Common myeloid progenitor, CD34-positive (primary cell): ENCODE data around the gene SLC50A1.
"Not testable (repeated sequence)": the region's sequence is repeated elsewhere in the genome, so short reads cannot be mapped to it uniquely, and the experiment has no call there.

Experiments
- CTCF ChIA-PET: fragments of 350-600 bp; sonication (Branson Sonifier 250); formaldehyde crosslinking; loops from one replicate; lab custom pipeline; 2021; ENCODE audit warnings: antibody characterized with exemption; lab: Charles Lee
- POLR2A ChIA-PET: fragments of 350-600 bp; sonication (Branson Sonifier 250); formaldehyde crosslinking; loops from one replicate; lab custom pipeline; 2021; ENCODE audit warnings: antibody characterized with exemption; lab: Charles Lee
- DNase-seq, 3 donors: peaks; one replicate each; pipeline versions ENCODE4 v3.0.0 to v3.0.0-alpha.2; 2013
- H3K27ac ChIP-seq, 2 experiments: 1 replicate in 1 of 2; 2 replicates in 1 of 2; pipeline ENCODE4 v1.7.0; 2013; ENCODE audit warnings: inconsistent platforms in 2 of 2, low read length in 2 of 2, mild to moderate bottlenecking in 2 of 2, low read depth in 1 of 2, moderate library complexity in 1 of 2; ENCODE audit not compliant: severe bottlenecking in 2 of 2, insufficient read depth in 1 of 2, poor library complexity in 1 of 2
- H3K27me3 ChIP-seq, 5 experiments: replicated peaks in 2 of 5; 1 replicate in 3 of 5; 2 replicates in 2 of 5; pipeline versions ENCODE4 v1.6.1 to v1.7.0; 2013; ENCODE audit warnings: low read length in 4 of 5, mild to moderate bottlenecking in 2 of 5, moderate library complexity in 2 of 5, inconsistent platforms in 1 of 5; ENCODE audit not compliant: insufficient read depth in 5 of 5, control insufficient read depth in 4 of 5
- H3K36me3 ChIP-seq, 4 experiments: 1 replicate in 2 of 4; 2 replicates in 2 of 4; pipeline versions ENCODE4 v1.6.1 to v1.7.0; 2013; ENCODE audit warnings: low read length in 3 of 4, control low read depth in 1 of 4, mild to moderate bottlenecking in 1 of 4; ENCODE audit not compliant: control insufficient read depth in 4 of 4, insufficient read depth in 4 of 4
- H3K4me1 ChIP-seq, 4 experiments: 1 replicate in 3 of 4; 2 replicates in 1 of 4; pipeline versions ENCODE4 v1.6.1 to v1.7.1; 2013; ENCODE audit warnings: low read length in 3 of 4, mild to moderate bottlenecking in 3 of 4, control low read depth in 1 of 4, inconsistent platforms in 1 of 4, moderate library complexity in 1 of 4; ENCODE audit not compliant: control insufficient read depth in 4 of 4, insufficient read depth in 4 of 4; ENCODE audit errors: control extremely low read depth in 1 of 4
- H3K4me3 ChIP-seq, 7 experiments: 1 replicate in 4 of 7; 2 replicates in 3 of 7; pipeline versions ENCODE4 v1.5.1 to v1.7.0; 2013; ENCODE audit warnings: mild to moderate bottlenecking in 7 of 7, low read length in 6 of 7, moderate library complexity in 6 of 7, inconsistent platforms in 2 of 7, low read depth in 2 of 7, control low read depth in 1 of 7; ENCODE audit not compliant: insufficient read depth in 4 of 7, control insufficient read depth in 1 of 7; ENCODE audit errors: extremely low read depth in 1 of 7
- H3K9me3 ChIP-seq, 5 experiments: 1 replicate in 4 of 5; 2 replicates in 1 of 5; pipeline versions ENCODE4 v1.6.1 to v1.7.1; 2013; ENCODE audit warnings: low read length in 4 of 5, mild to moderate bottlenecking in 2 of 5, inconsistent platforms in 1 of 5, low read depth in 1 of 5, moderate library complexity in 1 of 5; ENCODE audit not compliant: control insufficient read depth in 4 of 5, insufficient read depth in 2 of 5; ENCODE audit errors: control extremely low read depth in 1 of 5
- WGBS: methylation state at CpG from one replicate; pipeline ENCODE4 v1.1.5; 2013; ENCODE audit not compliant: insufficient coverage; 5-methylcytosine and 5-hydroxymethylcytosine counted together

Gene SLC50A1

GRCh38 chr1:155139895-155140629, 4.4 kb downstream of the SLC50A1 start, which contains the start of gene DPM3:
DPM3 (minus strand) TSS chr1:155140531; CDS start chr1:155140240, 291 bp downstream.
- ChIA-PET CTCF (interaction anchor here (1.1 to 1.5 kb wide), 2 partner anchors 28 to 33 kb away, joined by 3 to 6 read pairs; partner anchors contain the start of gene KRTCAP2), POLR2A (interaction anchor here (1.3 kb wide), 1 partner anchor 26 kb away, joined by 3 read pairs; no protein-coding TSS in a partner anchor)
- Histone ChIP-seq H3K27me3 (no peaks in the 10 kb centered on the region), H3K27ac (peak within 1 kb of the TSS; percentile 78 to 91), H3K4me1 (peaks cover 9 to 39% (median 29%) of the 10 kb centered on the region in 4 experiments), H3K4me3 (peak within 1 kb of the TSS; percentile 58 to 96 (median 93)), H3K36me3 (peaks cover 0 to 16% (median 2%) of the 10 kb centered on the region in 4 experiments), H3K9me3 (no peaks in the 10 kb centered on the region)
- DNase-seq: peak; percentile 85 to 92 (median 88)
- WGBS: 0% methylated on average over 41 of the region's 42 CpGs

GRCh38 chr1:155140630-155140953, 4.9 kb downstream of the SLC50A1 start:
- Histone ChIP-seq H3K36me3 (peaks cover 0 to 16% (median 2%) of the 10 kb centered on the region in 4 experiments), H3K4me3 (peak overlapping the region; percentile 58 to 96 (median 93)), H3K27ac (peak overlapping the region in 1 of 2 experiments; percentile 91), H3K9me3 (no peaks in the 10 kb centered on the region), H3K27me3 (no peaks in the 10 kb centered on the region), H3K4me1 (peaks cover 9 to 34% (median 24%) of the 10 kb centered on the region in 4 experiments)
- WGBS: 2% methylated on average over 8 of the region's 11 CpGs
- DNase-seq: no peak
- ChIA-PET CTCF (interaction anchor here (1.5 kb wide), 1 partner anchor 32 kb away, joined by 6 read pairs; the partner anchor contains the start of gene KRTCAP2), POLR2A (interaction anchor here (1.3 kb wide), 1 partner anchor 25 kb away, joined by 3 read pairs; no protein-coding TSS in a partner anchor)

- POLR2A ChIA-PET: no interaction called here
Measured at GRCh38 chr1:155141749-155142148, 6.1 kb downstream of the SLC50A1 start.

GRCh38 chr1:155145491-155145890, 9.8 kb downstream of the SLC50A1 start:
- CTCF ChIA-PET: interaction anchor here (0.9 to 3.3 kb wide), 6 partner anchors 11 to 27 kb away, joined by 3 to 9 read pairs (median 4); partner anchors contain the start of genes KRTCAP2 and SLC50A1
- POLR2A ChIA-PET: no interaction called here
- no peak for DNase-seq
- no peaks in the 10 kb centered on the region for H3K9me3 ChIP-seq
- peaks cover 0 to 11% (median 1%) of the 10 kb centered on the region in 4 experiments for H3K4me1 ChIP-seq
- no peak overlapping the region for H3K4me3 ChIP-seq
- no peaks in the 10 kb centered on the region for H3K27me3 ChIP-seq
- no peak overlapping the region for H3K27ac ChIP-seq
- no peaks in the 10 kb centered on the region for H3K36me3 ChIP-seq
- WGBS: 80% methylated on average over 1 of the region's 3 CpGs

More at GRCh38 chr1:155141749-155142148, 6.1 kb downstream of the SLC50A1 start:
- no peaks in the 10 kb centered on the region for H3K9me3 ChIP-seq
- no peaks in the 10 kb centered on the region for H3K27me3 ChIP-seq
- no peak overlapping the region for H3K27ac ChIP-seq
- no peak overlapping the region for H3K4me3 ChIP-seq
- H3K36me3 ChIP-seq: peaks cover 0 to 16% (median 2%) of the 10 kb centered on the region in 4 experiments
- peaks cover 9 to 29% (median 21%) of the 10 kb centered on the region in 4 experiments for H3K4me1 ChIP-seq
- CTCF ChIA-PET: no interaction called here
- DNase-seq: peak in 2 of 3 donors; percentile 44 to 67
- 77% methylated on average over 3 of the region's 7 CpGs for WGBS

GRCh38 chr1:155155996-155156643, 20.5 kb downstream of the SLC50A1 start:
- H3K27ac ChIP-seq, H3K9me3 ChIP-seq, DNase-seq, H3K4me1 ChIP-seq, H3K27me3 ChIP-seq, H3K36me3 ChIP-seq, H3K4me3 ChIP-seq, POLR2A ChIA-PET: not testable (repeated sequence)
- 100% methylated on average over 1 of the region's 3 CpGs for WGBS
- CTCF ChIA-PET: interaction anchor here (1.1 to 2.4 kb wide), 3 partner anchors 10 to 65 kb away, joined by 3 to 9 read pairs (median 5); no protein-coding TSS in a partner anchor

GRCh38 chr1:155158991-155159390, 23.3 kb downstream of the SLC50A1 start:
- WGBS: no CpG with 5 or more reads among the region's 1 CpG
- H3K4me1 ChIP-seq: no peaks in the 10 kb centered on the region
- ChIA-PET POLR2A (no interaction called here), CTCF (no interaction called here)
- H3K4me3 ChIP-seq: no peak overlapping the region
- no peaks in the 10 kb centered on the region for H3K27me3 ChIP-seq
- H3K9me3 ChIP-seq: no peaks in the 10 kb centered on the region
- H3K27ac ChIP-seq: no peak overlapping the region
- H3K36me3 ChIP-seq: no peaks in the 10 kb centered on the region
- DNase-seq: no peak
